ENCODE measurements around the gene GTF2H2C. TPM values are rescaled to one million over a fixed set of nuclear protein-coding genes. Genes with fewer than 3 reads are reported as not detected.

GTF2H2C gene
- total RNA-seq, 6 experiments from 2014 or later = 11.8 to 17.2 (median 13.4) TPM

Small RNAs within 50 kb of the gene (small RNA-seq; reads per million reads assigned to genes)
- 0 reads per million in 2 experiments for gene RNU6-724P

Other genes starting within 250 kb of the GTF2H2C start
- 10 to 100 TPM; 12.8 to 19.3 (median 15.1) TPM for gene CCDC125, start 227.4 kb upstream of the GTF2H2C start, total RNA-seq
- gene AK6, start 190.7 kb upstream of the GTF2H2C start, total RNA-seq = 10 to 100 TPM; 17.5 to 24.1 (median 21.5) TPM
- gene TAF9, start 190.7 kb upstream of the GTF2H2C start, total RNA-seq = 10 to 100 TPM; 15.5 to 33.8 (median 26.0) TPM
- gene RAD17, start 190.4 kb upstream of the GTF2H2C start, total RNA-seq = 10 to 100 TPM in 2 of 6 experiments, 1 to 10 TPM in 4; 8.4 to 11.5 (median 9.4) TPM
- 10 to 100 TPM; 21.6 to 37.1 (median 26.1) TPM for gene MARVELD2, start 145.1 kb upstream of the GTF2H2C start, total RNA-seq
- 10 to 100 TPM; 28.5 to 73.9 (median 50.8) TPM for gene OCLN, start 67.4 kb upstream of the GTF2H2C start, total RNA-seq